SIG-M5 (cell line): ENCODE results near the gene BTK.

Experiments
- DNase-seq: peaks from one replicate; lab custom pipeline; 2025; lab: John Stamatoyannopoulos, UW

Gene BTK

GRCh38 chrX:101385795-101386541 is at the start of gene BTK:
BTK (minus strand) TSS chrX:101386191; CDS start chrX:101375284, 10,907 bp downstream.
- peak; percentile 46 for DNase-seq

DNA sequence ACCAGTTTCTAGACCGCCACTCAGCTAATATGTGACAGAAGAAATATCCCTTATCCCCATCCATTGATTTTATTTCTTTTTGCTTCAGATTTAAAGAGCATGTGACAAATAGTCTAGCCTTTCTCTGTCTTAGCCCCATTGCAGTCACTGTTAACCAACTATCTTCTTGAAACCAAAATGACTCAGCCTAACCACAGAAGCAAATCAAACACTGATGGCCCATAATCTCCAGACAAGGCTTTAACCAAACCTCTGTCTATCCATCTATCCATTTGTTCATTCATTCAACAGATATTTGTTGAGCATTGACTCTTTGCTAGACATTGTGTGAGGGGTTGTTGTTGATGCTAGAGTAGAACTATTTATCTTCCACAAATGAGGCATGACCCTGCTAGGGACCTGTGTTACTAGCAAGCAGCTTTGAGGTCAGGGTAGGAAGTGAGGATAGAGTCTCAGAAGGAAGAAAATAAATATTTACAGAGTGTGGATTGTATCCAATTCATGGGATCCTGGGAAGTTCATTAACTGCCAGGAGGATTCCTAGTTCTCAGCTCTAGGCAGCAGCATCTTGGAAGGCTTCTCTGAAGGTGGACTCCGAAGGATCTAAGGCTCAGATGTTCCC is 44.6 kb upstream of the BTK start:
- DNase-seq, result no peak

DNA sequence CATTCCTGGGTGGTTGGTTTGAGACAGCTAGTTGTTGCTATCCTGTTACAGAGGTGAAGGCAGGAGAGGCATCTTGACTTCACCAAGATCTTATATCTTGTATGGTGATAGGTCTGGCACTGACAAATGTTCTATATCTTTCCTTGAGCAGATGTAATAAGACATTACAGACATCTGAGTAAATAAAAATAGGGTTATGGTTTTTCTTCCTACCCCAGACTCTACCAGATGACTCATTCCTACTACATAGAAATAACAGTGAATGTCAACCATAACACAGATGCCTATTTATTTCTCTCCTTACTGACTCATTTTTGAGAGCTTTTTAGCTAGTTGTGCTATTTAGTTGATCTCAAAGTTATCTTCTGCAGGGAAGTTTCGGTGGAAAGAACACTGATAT is 43.9 kb upstream of the BTK start:
- DNase-seq, result no peak

DNA sequence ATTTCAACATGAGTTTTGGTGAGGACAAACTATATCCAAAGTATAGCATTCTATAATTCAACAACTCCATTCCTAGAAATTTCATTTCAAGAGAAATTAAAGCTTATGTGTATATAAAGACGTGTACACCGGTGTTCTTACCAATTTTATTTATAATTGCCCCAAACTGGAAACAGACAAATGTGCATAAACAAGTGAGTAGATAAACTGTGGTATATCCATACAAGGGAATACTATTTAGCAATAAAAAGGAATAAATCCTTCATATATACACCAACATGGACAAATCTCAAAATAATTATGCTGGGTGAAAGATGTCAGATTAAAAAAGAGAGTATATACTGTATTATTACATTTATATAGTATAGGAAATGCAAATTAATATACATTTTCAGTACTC is 42.0 kb upstream of the BTK start:
- no peak for DNase-seq

GRCh38 chrX:101419489-101419888 is 33.5 kb upstream of the BTK start:
- DNase-seq, result no peak

- DNase-seq, result no peak
These were observed 32.2 kb upstream of the BTK start for GRCh38 chrX:101417981-101418841.

GRCh38 chrX:101417190-101417589 is 31.2 kb upstream of the BTK start:
- DNase-seq, result no peak

DNA sequence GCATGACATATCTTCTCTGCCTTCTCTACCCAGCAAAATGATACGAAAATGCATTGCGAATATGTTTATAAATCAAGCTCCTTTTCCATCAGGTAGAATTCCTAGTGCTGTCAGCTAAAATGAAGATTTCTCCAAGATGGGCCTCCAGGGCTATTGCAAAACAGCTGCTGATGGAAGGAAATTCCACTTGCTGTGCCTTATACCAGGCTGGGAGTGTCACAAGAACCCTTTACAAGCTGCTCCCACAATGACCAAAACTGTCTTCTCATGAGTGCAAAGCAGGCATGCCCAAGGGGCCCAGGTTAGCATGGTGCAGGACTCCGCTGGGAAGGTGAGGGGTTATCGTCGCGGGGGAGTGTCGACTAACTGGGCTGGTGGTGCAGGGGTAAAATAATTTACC is 30.7 kb upstream of the BTK start:
- no peak for DNase-seq

GRCh38 chrX:101415180-101416145 is 29.5 kb upstream of the BTK start:
- peak; percentile 6 for DNase-seq

DNA sequence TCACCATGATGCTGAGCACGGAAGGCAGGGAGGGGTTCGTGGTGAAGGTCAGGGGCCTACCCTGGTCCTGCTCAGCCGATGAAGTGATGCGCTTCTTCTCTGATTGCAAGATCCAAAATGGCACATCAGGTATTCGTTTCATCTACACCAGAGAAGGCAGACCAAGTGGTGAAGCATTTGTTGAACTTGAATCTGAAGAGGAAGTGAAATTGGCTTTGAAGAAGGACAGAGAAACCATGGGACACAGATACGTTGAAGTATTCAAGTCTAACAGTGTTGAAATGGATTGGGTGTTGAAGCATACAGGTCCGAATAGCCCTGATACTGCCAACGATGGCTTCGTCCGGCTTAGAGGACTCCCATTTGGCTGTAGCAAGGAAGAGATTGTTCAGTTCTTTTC is 26.0 kb upstream of the BTK start:
- DNase-seq, result no peak

DNA sequence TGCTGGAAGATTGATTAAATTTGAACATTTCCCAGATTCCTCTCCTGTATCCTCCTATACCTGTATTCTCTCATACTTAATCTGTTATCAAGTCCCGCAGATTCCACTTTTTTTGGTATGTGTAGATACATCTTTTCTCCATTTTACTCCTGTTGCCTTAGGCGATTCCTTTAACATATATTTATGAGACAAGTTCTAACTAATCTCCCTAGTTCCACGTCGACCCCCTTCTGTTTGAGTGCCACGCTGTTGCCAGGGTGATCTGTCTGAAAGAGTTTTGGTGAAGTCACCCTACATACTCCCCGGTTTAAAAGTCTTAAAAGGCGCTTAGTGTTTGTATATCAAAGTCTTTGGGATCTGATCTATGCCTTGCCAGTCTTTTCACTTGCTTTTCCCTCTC is 24.5 kb upstream of the BTK start:
- no peak for DNase-seq

GRCh38 chrX:101409043-101409442 is 23.1 kb upstream of the BTK start:
- DNase-seq, result no peak

DNA sequence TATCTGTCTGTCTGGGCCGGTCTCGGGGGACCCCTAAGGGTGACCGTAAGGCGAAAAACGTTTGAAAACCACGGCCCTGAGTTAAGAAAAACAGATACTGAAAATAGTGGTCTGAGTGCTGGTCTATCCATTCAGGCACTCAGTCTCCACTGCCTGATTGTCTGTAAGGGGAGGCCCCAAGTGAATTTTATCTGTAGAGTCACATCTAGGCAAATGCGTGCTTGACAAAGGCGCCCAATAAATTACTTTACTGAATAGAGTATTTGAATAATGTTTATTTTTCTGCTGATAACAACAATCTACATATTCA is 22.5 kb upstream of the BTK start:
- DNase-seq, result no peak

DNA sequence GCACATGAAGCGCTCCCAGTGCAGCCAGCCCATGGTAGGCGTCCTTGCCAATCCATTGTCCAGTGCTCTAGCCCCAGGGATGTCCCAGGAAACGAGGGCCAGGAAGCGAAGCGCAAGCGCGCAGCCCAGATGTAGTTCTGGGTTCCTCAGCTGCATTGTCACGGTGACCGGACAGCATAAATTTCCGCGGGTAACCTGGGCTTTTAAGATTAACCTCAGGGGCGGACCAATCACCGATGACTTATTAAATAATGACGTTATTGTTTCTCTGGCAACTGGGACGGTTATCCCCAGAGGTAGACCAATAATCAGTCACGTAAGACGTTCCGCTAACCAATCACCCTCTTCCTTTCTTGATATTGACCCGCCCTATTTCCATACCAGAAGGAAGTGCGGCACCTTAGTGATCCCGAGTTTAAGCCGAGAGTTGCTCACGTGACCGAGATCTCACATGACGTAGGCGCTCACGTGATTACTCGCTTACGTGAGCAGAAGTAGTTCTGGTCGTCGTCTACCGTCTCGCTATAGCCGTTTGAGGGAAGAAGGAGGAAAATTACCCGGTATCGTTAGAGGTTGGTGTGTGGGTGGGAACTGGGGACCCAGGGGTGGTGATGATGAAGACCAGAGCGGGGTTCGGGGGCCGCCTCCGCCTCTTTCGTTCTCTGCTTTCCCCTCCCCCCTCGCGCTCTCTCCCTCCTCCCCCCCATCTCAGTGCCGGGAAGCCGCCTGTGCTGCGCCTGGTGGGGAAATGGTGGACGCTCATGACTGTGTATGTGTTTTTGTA is 21.9 kb upstream of the BTK start, which contains the start of the genes GLA and HNRNPH2:
Gene GLA (minus strand): TSS at position 178 of the 784 bp plus-strand sequence. CDS start 22 bp downstream, at position 156.
Gene HNRNPH2 (plus strand): TSS at position 475 of the 784 bp plus-strand sequence. CDS start 3,767 bp downstream, outside the sequence.
- peak; percentile 96 for DNase-seq

- DNase-seq, result no peak
These were observed 21.3 kb upstream of the BTK start for GRCh38 chrX:101407167-101407747.

DNA sequence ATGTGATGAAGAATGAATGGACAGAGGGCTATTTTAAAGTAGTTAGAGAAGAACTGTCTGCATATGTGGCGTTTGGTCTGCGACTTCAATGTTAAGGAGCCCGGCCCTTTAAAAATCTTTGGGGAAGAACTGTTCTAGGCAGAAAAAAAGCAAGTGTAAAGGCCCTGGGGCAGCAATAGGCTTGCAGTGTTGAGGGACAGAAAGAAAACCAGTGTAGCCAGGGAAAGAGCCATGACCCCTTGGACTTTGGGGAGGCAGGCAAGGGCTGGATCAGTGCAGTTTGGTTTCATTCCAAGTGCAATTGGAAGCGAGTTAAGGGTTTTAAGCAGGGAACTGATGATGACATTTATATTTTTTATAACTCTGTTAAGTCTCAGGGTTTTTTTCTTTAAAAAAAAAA is 13.8 kb upstream of the BTK start:
- no peak for DNase-seq

- no peak for DNase-seq
These were observed 12.7 kb upstream of the BTK start for GRCh38 chrX:101398694-101399093.

GRCh38 chrX:101397779-101398178 is 11.8 kb upstream of the BTK start:
- no peak for DNase-seq

GRCh38 chrX:101395789-101396188 is 9.8 kb upstream of the BTK start:
- DNase-seq, result peak; percentile 79

GRCh38 chrX:101394372-101394771 is 8.4 kb upstream of the BTK start:
- no peak for DNase-seq
